Amygdala (tissue), 56 donors: Measurements from ENCODE around the gene ITGB1.
"Not testable (repeated sequence)": the region's sequence is repeated elsewhere in the genome, so short reads cannot be mapped to it uniquely, and the experiment has no call there.

Source experiments
- DNase-seq, 56 donors: peaks; one replicate each; lab custom pipeline; 2025; lab: John Stamatoyannopoulos, UW

ITGB1 gene

DNA sequence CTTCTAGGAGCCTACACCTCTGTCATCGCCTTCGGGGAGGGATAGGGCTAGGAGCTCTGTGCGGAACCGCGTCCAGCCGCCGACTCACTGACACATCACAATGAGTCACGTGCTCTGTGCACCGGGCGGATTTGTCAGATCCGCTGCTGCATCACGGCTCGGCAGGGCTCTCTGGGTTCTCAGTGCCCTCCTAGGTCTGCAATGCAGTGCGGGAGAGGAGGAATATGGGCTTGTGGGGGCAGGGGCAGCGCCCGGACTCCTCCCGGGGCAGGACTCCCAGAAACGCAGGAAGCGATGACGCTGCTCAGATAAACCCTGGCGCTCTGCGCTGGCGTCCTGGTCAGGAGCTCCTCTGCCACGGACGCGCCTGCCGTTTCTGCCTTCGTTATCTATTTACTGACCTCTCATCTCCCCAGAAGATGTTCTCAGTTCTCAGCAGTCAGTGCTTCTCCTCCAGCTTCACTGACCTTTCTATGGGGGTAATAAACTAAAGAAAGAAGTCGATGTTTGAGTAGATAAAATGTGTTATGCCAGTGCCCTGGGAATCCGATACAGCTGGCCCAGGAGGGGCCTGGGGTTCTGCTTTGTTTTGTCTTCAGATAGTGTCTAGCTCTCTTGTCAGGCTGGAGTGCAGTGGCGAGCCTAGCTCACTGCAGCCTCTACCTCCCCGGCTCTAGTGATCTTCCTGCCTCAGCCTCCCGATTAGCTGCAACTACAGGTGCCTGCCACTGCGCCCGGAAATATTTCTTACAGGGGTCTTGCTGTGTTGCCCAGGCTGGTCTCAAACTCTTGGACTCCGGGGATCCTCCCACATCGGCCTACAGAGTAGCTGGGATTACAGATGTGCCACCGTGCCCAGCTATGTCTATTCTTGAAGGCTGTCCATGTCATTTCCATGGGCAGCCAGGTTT is 22.8 kb upstream of the ITGB1 start:
- peak in 55 of 56 donors; percentile 7 to 93 (median 68) for DNase-seq

DNA sequence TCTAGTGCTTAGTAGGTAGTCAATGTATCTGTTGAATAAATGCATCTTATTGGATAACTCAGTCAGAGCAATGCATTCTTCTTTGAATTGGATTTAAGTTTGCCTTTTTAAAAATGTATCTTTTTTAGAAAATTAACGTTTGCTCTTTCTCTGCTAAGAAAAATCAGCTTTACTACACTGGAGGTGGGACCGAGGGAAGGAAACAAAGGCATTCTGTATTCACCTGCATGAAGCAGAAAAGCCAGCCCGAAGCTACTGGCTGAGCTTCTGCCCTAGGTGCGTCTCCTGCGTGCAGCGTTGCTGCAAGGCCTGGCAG is 22.2 kb upstream of the ITGB1 start:
- no peak for DNase-seq

DNA sequence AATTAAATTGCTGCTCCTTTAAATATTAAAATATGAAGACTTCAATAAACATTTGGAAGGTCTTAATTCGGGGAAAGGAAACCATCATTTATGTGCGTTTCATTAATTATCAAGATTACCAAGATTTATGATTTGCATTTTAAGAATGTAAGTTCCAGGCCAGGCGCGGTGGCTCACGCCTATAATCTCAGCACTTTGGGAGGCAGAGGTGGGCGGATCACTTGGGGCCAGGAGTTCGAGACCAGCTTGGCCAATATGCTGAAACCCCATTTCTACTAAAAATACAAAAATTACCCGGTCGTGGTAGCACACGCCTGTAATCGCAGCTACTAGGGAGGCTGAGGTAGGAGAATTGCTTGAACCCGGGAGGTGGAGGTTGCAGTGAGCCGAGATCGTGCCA is 21.7 kb upstream of the ITGB1 start:
- not testable (repeated sequence) for DNase-seq

DNA sequence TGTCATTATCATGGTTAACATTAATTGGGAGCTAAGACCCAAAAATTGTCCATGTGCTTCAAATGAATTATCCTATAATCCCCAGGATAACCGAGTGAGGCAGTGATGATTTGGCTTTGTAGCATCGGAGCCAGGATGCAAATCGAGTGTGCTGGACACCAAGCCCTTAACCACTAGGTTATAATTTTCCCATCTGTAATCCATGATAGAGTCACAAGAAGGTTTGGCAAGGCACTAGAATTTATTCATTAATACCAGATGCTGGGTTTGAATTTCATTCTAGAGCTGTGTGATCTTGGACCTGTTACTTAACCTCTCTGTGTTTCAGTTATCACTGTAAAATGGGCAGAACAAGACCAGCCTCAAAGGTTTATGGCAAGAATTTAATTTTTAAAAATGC is 21.0 kb upstream of the ITGB1 start:
- DNase-seq = no peak

DNA sequence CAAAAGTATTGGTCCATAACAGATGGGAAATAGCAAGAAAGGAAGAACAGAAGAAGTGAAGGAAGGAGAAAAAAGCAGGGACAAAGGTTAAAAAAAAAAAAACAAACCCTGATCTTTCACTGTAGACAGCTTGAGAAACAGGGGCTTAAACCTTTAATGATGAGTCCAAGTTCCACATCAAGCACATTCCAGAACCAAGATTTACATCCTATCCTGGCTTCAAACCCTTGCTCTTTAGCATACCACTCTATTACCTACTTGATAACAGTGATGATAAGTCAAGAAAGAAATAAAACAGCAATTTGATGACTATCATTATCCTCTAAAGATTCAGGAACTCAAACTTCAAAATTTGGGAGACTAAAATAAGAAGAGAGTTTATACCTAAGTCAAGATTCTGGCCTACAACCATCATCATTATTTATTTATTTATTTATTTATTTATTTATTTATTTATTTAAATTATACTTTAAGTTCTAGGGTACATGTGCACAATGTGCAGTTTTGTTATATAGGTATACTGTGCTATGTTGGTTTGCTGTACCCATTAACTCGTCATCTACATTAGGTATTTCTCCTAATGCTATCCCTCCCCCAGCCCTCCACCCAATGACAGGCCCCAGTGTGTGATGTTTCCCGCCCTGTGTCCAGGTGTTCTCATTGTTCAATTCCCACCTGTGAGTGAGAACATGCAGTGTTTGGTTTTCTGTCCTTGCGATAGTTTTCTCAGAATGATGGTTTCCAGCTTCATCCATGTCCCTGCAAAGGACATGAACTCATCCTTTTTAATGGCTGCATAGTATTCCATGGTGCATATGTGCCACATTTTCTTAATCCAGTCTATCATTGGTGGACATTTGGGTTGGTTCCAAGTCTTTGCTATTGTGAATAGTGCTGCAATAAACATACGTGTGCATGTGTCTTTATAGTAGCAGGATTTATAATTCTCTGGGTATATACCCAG is 20.1 kb upstream of the ITGB1 start:
- DNase-seq = not testable (repeated sequence)

DNA sequence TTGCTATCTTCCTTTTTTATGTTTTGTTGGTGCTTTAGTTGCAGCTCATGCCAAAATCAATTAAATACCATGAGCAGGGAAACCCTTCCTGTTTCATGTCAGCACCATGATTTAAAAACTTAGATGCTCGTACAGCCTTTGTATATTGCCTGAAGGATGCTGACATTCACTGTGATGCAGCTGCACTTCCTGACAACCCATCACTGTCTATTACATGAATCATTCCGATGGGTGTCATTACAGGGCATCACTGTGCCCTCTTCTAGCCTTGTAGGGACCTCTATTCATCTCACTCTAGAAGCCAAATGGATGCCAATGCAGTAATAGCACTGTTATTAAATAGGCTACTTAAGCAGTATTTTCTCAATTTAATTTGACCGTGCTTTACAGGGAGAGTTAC is 18.3 kb upstream of the ITGB1 start:
- no peak for DNase-seq

DNA sequence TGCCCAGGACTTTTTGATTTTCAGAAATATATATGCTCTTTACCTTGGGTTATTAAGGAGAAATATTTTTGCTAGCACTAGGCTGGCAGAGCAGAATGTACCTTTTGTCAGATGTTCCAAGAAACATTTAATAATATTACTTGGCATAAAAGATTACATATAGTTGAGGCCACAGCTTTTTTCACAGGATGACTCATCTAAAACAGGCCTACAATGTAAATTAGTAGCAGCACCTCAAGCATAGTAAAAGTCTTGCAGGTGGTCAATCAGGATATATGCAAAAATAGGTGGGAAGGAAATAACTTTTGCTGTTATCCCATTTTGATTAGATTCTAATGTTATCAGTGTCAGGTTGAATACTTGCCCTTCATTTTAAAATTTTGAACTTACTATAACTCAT is 14.9 kb upstream of the ITGB1 start:
- no peak for DNase-seq

DNA sequence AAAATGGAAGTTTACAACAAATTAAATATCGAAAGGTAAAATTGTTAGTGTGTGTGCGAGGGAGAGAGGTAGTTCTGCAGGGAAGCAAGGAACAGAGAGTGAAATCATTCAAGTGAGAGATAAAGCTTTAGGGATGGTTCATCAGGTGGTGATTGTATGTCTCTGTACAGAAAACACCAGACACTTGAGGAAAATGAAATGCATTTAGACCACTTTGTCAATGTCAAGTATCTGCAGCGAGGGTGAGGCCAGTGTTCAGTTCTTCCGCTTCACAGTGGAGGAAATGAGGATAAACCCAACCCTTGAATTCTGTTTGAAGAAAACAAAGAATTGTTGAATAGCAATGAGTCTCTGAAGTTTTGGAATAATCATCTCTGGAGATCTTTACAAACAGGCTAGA is 14.4 kb upstream of the ITGB1 start:
- no peak for DNase-seq

DNA sequence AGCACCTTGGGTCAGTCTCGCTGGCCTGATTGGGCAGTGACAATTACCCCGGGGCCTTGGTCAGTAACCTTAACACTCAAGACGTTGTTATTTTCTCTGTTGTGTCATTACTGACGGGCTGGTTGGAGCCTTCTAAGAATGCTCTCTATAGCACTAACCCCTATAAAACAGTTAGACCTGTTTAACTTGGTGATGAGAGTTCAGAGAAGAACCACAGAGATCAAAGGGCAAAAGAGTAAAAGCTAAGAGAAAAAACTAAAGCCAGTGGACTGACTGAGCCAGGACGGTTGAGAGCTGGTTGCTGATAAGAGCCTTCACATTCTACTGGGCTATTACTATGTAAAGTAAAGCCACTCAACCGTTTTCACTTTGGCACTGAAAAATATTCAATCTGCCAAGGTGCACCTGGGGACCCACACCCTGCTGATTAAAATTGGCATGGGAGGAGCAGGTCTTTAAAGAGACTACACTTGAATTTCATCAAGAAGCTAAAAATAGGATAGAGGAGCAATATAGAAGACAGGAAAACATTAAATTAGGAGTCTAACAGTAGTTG is 13.6 kb upstream of the ITGB1 start:
- DNase-seq = no peak

DNA sequence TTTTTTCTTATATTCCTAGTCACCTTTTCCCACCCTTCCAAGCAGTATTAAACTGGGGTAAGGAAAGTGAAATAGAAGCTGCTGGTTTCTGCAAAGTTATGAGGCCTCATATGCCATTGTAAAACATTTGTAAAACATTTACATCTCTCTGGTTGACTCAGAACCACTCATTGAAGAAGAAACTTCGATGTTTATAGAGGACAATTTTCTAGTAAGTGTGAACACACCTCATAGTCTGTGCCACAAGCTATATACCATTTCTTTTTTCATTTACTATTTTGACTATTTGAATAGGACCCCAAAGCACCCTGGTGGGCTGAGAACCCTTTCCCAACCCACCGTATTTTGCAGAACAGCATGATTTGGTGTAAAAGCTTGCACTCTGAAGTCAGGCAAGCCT is 12.9 kb upstream of the ITGB1 start:
- DNase-seq = no peak

DNA sequence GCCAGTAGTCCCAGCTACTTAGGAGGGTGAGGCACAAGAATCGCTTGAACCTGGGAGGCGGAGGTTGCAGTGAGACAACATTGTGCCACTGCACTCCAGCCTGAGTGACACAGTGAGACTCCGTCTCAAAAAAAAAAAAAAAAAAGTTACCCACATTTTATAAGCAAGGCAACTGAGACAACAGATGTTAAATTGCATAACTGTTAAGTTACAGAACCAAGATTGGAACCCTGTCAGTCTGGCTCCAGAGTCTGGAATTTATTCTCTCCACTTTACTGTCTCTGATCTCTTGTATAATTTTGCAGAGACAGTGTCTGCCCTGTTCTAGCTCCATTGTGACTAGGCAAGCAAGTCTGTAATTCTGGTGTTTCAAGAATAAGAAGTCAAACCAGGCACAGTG is 6.2 kb upstream of the ITGB1 start:
- no peak for DNase-seq

DNA sequence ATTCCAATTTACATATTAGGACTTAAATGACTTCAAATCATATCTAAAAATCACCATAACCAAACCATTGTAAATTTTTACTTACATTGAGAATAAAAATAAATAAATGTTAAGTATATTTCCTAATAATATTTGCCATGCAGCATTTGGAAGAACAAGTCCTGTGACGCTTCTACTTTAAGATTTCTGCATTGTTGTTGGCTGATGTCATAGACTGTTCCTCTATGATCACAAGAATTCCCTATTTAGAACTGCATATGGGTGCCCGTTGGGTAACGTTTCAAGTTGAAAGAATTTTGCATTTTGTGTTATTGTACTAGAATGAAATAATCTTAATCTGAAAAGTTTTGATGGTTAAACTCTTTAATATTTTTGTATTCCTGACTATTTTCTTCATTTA is 5.1 kb upstream of the ITGB1 start:
- DNase-seq = no peak

DNA sequence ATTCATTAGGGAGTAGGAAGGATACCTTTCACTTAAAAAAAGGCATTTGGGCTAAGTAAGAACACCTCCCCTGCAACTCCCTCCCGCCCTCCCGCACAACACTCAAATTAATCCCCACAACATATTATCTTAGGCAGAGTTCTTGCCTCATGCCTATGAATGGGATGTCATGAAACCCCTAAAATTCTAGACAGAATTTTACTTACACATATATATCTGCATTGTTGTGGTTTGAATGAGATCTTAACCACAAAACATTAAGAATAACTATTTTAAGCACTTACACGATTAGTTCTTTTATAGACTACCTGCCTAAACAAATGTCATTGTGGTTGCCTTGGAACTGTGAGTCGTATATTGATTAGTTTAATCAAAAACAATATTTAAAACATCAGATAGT is 4.5 kb upstream of the ITGB1 start:
- DNase-seq = no peak

DNA sequence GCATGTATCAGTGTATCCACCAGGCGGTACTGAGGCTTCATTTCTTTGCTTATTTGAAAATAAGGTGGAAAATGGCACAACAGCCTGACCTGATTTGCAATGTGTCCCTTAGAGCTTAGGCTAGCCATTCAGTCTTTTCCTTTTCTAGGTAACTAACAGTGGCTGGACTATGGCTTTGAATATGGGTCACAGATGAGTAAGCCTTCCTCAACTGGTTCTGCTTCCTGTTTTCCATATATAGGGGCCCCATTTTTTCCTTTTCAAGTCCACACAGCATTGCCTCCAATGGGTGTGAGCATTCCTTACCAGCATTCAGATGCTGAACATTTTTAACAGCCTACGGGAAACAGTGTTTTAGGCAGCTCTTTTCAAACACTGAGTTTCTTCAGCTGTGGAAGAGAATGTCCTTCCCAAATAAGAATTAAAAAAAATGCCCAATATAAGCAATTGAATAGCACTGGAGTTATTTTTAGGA is 3.9 kb upstream of the ITGB1 start:
- DNase-seq = no peak

DNA sequence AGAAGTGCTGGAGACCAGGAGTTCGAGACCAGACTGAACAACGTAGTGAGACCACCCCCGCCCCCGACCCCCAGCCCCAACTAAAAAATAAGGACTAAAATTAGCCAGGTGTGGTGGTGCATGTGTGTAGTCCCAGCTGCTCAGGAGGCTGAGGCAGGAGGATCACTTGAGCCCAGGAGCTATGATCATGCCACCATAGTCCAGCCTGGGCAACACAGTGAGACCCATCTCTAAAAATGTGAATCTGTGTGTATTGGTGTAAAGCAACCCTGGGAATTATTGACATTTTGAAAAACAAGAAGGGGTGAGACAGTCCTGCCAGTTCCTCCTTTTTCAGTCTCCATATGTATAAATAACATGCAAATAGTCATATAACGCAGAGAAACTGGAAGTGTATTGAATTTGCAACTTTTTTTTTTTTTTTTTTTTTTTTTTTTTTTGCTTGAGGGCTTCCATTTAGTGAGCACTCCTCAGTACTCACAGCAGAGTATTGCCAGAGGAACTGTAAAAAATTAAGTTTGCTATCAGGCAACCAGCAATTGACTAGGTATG is 3.4 kb upstream of the ITGB1 start:
- no peak for DNase-seq

DNA sequence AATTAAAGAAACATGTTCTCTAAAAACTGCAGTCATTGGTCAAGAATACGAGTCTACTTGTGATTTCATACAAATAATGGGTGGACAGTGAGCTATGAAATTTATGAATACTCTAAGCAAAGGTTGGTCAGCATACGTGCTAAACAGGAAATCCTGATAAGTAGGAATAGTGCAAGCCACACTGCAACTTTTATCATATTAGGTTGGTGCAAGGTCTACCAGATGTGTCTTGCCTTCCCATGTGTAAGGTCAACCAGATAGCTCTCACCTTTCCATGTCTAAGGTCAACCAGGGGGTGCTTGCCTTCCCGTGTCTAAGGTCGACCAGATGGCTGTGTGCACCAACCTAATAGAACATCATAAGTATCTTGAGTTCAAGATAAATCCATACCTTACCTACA is 2.0 kb upstream of the ITGB1 start:
- no peak for DNase-seq

DNA sequence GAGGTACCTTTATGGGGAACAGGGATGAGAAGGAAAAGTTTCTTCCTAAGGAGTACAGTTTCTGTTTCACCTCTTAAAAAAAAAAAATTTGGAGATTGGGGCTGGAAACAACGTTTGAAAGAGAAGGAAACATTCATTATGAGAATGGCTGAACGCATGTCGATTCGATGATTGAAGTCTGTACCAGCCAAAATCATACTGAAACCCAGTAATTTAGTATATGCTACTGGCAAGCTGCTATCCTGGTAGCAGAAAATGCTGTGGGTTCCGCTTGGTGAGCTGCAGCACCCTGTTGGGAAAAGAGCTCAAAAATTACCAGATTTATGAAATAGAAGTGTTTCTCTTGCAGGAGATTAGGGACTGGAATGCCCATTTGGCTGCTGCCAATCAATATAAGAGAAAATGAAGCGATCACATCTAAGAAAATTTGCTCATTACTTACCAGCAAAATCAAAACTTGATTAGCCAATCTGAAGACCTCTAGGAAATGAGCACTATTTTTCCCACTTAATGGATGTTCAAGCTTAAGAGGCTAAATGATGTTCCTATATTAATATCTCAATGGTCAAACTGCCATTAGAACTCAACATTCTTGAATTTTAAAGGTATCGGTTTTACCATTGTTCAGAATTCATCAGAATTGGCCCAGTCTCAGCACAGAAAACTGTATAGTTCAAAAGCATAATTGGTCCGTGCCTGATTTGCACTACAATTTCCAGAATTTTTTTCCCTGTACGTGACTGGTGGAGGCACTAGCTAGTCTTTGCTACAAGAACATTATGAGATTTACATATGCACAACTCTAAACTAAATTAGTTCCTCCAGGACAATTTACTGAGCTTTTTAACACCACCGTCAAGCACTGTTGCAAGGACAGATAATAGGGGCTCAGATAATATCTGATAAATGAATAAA is 1.2 kb upstream of the ITGB1 start:
- no peak for DNase-seq

DNA sequence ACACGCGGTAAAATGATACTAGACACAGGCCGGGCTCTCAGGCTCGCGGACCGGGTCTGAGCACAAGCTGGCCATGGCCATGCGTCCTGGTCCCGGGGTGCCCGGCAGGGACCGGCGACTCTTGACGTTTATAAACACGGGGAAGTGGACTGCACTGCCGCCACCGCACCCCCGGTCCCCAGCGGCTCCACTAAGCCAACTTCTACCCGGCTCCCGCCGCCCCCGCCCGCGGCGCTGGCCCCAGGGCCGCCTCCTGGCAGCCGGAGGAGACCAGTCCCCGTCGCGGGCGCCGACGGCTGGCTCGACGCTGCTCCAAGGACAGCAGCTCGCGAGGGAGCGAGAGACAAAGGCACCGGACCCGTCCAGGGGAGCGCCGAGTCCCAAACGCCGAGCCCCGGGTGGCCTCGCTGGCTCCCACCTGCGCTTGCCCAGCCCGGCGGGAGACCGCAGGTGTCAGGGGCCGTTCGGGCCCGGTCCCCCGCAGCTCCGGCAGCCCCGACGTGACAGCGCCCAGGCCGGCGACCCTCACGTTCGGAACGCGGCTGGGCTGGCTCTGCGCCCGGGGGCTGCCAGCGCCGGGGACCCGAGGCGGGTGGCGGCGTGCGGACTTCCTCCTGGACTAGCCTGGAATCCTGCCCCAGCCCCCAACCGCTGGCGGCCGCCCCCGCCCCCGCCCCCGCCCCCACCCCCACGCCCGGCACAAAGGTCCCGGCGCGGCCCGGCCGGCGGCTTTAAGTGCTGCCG is 517 bp downstream of the ITGB1 start:
- peak in 38 of 56 donors; percentile 5 to 74 (median 38) for DNase-seq
